ENCODE results near the gene SLC12A4. TPM values are rescaled to one million over a fixed set of nuclear protein-coding genes. Genes with fewer than 3 reads are reported as not detected.
A peak's percentile ranks its signal among the peaks of the same experiment; 100 is the strongest.
"Not testable (repeated sequence)": the region's sequence is repeated elsewhere in the genome, so short reads cannot be mapped to it uniquely, and the experiment has no call there.

Gene SLC12A4
- total RNA-seq, 1 donor from 2014 or later, result 117 TPM

DNA sequence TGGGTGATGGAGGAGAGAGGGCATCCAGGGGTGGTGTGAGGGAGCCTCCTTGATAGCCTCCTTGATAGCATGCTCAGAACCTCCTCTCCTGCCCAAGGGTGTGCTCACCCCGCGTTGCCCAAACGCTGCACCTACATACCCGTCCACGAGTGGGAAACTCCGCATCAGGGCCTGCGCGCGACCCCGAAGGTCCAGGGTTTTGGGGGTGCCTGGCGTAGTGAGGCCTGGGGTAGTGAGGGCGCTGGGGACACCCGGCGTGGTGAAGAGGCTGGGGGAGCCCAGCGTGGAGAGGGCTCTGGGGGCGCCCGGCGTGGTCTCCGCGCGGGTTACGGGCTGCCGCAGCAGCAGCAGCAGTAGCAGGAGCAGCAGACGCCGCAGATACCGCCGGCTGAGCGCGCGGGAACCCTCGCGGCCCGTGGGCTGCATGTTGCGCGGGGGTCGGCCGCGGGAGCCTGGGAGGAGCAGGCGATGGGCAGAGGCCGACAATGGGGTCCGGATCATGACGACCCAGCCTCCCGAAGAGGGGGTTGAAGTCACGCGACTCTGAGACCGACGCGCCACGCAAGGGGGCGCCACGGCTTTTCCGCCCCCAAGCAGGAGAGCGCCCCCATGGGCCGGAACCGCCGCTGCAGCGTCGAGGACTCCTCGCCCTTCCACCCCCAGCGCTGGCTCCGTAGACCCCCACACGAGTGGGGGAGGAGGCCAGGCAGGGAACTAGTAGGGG lies 11.7 kb upstream of the SLC12A4 start, which contains the start of gene DPEP3:
Gene DPEP3 (minus strand): TSS at position 545 of the 724 bp plus-strand sequence. CDS start 119 bp downstream, at position 426.
- H3K36me3 Mint-ChIP-seq (ENCODE audit: low read depth), result no peaks in the 10 kb centered on the region
- no peak within 1 kb of the TSS for H3K27ac Mint-ChIP-seq (ENCODE audit: unreplicated experiment)
- H3K9me3 Mint-ChIP-seq (ENCODE audit: low read depth), result no peaks in the 10 kb centered on the region
- no peak within 1 kb of the TSS for H3K4me3 Mint-ChIP-seq (ENCODE audit: unreplicated experiment)
- peaks cover 6% of the 10 kb centered on the region for H3K27me3 Mint-ChIP-seq (ENCODE audit: low read depth)
- TF ChIP-seq, protein P1, sequence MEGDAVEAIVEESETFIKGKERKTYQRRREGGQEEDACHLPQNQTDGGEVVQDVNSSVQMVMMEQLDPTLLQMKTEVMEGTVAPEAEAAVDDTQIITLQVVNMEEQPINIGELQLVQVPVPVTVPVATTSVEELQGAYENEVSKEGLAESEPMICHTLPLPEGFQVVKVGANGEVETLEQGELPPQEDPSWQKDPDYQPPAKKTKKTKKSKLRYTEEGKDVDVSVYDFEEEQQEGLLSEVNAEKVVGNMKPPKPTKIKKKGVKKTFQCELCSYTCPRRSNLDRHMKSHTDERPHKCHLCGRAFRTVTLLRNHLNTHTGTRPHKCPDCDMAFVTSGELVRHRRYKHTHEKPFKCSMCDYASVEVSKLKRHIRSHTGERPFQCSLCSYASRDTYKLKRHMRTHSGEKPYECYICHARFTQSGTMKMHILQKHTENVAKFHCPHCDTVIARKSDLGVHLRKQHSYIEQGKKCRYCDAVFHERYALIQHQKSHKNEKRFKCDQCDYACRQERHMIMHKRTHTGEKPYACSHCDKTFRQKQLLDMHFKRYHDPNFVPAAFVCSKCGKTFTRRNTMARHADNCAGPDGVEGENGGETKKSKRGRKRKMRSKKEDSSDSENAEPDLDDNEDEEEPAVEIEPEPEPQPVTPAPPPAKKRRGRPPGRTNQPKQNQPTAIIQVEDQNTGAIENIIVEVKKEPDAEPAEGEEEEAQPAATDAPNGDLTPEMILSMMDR (IDR thresholded peaks at IDR 0.05), result peak; percentile 34
- no peaks in the 10 kb centered on the region for H3K4me1 Mint-ChIP-seq (ENCODE audit: low read depth)
- DNase-seq (ENCODE audit: low spot score), result peak; percentile 86

DNA sequence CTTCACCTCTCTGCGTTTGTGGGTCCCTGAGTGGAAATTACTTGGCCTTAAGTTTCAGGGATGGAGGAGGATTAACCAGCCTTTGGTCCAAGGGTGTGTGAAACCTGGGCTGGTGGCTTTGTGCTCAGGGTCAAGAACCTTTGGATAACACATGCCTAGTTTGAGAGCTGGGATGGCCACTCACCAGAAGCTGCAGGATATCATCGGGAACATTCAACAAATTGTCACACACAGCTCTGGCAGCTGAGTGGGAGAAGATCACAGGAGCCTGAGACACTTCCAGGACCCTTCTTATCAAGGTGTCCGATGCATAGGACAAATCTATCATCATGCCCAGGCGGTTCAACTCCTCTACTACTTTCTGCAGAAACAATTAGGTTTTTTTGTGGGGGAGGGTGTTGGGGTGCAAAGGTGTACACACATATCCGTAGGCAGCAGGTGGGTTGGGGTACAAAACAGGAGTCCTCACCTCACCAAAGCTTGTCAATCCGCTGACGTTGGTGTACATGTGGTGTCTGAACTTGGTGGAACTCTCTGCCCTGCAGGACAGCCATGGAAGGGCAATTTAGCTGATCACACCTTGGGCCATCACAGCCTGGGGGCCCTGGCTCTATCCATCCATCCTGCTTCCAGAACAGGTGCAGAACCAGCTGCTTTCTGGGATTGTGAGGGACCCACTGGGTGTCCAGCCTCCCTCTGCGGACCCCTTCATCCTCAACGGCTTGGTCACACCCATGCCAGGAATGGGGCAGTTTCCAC lies 9.2 kb upstream of the SLC12A4 start:
- peaks cover 6% of the 10 kb centered on the region for H3K27me3 Mint-ChIP-seq (ENCODE audit: low read depth)
- no peaks in the 10 kb centered on the region for H3K4me1 Mint-ChIP-seq (ENCODE audit: low read depth)
- H3K27ac Mint-ChIP-seq (ENCODE audit: unreplicated experiment), result no peak overlapping the region
- DNase-seq (ENCODE audit: low spot score), result no peak
- H3K4me3 Mint-ChIP-seq (ENCODE audit: unreplicated experiment), result no peak overlapping the region
- no peaks in the 10 kb centered on the region for H3K36me3 Mint-ChIP-seq (ENCODE audit: low read depth)
- H3K9me3 Mint-ChIP-seq (ENCODE audit: low read depth), result no peaks in the 10 kb centered on the region
- TF ChIP-seq, protein P1 (IDR thresholded peaks at IDR 0.05), result no peak

DNA sequence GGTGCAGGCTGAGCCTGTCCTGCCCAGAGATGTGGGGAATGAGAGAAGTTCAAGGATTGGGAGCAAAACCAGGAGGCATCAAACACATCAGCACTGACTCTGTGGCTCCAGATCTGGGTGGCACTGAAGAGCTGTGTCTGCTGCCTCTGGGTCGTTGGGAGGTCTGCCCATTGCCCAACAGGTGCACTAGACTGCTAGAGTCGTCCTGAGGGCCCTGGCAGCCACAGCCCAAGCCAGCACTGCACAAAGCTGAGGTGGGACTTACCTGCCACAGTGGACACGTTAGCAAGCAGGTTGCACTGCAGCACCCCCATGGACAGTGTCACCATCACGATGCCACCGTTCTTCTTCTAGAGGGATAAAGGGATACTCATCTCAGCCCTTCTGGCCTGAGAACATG lies 8.6 kb upstream of the SLC12A4 start:
- DNase-seq (ENCODE audit: low spot score), result peak; percentile 88
- Mint-ChIP-seq H3K27me3 (ENCODE audit: low read depth) (peaks cover 6% of the 10 kb centered on the region), H3K27ac (ENCODE audit: unreplicated experiment) (no peak overlapping the region), H3K9me3 (ENCODE audit: low read depth) (no peaks in the 10 kb centered on the region), H3K4me3 (ENCODE audit: unreplicated experiment) (no peak overlapping the region), H3K4me1 (ENCODE audit: low read depth) (no peaks in the 10 kb centered on the region), H3K36me3 (ENCODE audit: low read depth) (no peaks in the 10 kb centered on the region)
- TF ChIP-seq, protein P1 (IDR thresholded peaks at IDR 0.05), result no peak

DNA sequence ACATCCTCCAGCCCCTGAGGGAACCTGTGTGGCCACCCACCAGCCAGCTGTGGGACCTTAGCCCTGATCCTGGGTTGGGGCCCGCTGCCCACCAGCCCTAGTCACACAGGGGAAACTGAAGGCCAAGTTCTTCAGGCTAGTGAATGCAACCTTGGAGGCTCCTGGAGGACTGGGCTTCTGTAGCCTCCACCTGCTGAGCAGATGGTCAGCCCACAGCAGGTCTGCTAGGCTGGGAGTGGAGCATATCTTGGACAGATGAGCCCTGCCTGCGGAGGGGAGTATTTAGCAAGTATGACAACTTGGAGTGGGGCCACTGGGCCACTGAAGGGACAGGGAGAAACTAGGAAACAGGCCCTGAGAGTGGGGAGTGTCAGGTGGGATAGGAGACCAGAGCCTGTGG lies 7.8 kb upstream of the SLC12A4 start:
- Mint-ChIP-seq H3K36me3 (ENCODE audit: low read depth) (no peaks in the 10 kb centered on the region), H3K27ac (ENCODE audit: unreplicated experiment) (no peak overlapping the region), H3K4me3 (ENCODE audit: unreplicated experiment) (no peak overlapping the region), H3K4me1 (ENCODE audit: low read depth) (no peaks in the 10 kb centered on the region), H3K9me3 (ENCODE audit: low read depth) (no peaks in the 10 kb centered on the region), H3K27me3 (ENCODE audit: low read depth) (peaks cover 6% of the 10 kb centered on the region)
- no peak for DNase-seq (ENCODE audit: low spot score)
- TF ChIP-seq, protein P1 (IDR thresholded peaks at IDR 0.05), result no peak

DNA sequence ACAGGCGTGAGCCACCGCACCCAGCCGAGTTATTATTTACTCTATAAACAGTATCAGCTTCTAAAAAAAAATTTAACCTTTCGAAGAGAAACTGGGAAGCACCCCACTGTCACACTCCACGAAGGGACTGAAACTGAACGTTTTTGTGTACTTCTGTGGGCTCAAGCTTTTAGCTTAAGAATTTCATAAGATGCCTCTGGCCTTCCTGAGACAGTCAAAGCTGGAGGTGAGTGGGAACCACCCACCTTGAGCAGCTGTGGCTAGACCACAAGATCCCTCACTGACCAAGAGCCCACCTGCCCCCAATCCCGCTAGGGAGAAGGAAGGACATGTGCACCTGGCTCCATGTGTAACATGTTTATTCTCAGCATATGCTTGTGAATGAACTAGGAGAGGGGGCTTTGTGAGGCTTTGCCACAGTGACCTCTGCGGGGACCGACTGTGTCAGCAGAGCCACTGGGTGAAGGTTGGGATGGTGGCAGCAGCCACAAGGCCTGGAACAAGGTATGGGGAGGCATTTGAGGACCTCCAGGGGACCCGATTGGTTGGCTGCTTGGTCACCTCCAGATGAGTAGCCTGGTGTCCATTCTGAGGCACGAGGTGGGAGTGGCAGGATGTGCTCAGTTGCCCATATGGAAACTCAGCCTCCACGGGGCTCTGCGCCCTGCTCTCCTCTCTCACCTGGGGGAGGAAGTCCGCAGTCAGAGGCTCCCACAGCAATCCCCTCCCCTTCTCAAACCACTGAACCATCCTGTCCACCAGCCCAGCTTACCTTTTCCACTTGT lies 7.1 kb upstream of the SLC12A4 start:
- Mint-ChIP-seq H3K4me3 (ENCODE audit: unreplicated experiment) (no peak overlapping the region), H3K27me3 (ENCODE audit: low read depth) (peaks cover 6% of the 10 kb centered on the region), H3K9me3 (ENCODE audit: low read depth) (no peaks in the 10 kb centered on the region), H3K36me3 (ENCODE audit: low read depth) (no peaks in the 10 kb centered on the region), H3K27ac (ENCODE audit: unreplicated experiment) (no peak overlapping the region), H3K4me1 (ENCODE audit: low read depth) (no peaks in the 10 kb centered on the region)
- TF ChIP-seq, protein P1 (IDR thresholded peaks at IDR 0.05), result no peak
- no peak for DNase-seq (ENCODE audit: low spot score)

DNA sequence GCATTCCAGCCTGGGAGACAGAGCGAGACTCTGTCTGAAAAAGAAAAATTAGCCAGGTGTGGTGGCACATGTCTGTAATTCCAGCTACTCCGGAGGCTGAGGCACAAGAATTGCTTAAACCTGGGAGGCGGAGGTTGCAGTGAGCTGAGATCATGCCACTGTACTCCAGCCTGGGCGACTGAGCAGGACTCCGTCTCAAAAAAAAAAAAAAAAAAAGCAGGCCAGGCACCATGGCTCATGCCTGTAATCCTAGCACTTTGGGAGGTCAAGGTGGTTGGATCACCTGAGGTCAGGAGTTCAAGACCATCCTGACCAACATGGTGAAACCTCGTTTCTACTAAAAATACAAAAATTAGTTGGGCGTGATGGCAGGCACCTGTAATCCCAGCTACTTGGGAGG lies 3.8 kb upstream of the SLC12A4 start:
- not testable (repeated sequence) for DNase-seq (ENCODE audit: low spot score); H3K4me1 Mint-ChIP-seq (ENCODE audit: low read depth); H3K4me3 Mint-ChIP-seq (ENCODE audit: unreplicated experiment); H3K9me3 Mint-ChIP-seq (ENCODE audit: low read depth); H3K27ac Mint-ChIP-seq (ENCODE audit: unreplicated experiment); H3K27me3 Mint-ChIP-seq (ENCODE audit: low read depth); H3K36me3 Mint-ChIP-seq (ENCODE audit: low read depth)
